ENCODE data around the gene TESK2.

The TESK2 gene

GRCh38 chr1:45335855-45336324 lies 155.1 kb downstream of the TESK2 start:
- DNase-seq: no peak

GRCh38 chr1:45334308-45335245 lies 156.4 kb downstream of the TESK2 start:
- DNase-seq: no peak

GRCh38 chr1:45332346-45332720 lies 158.6 kb downstream of the TESK2 start:
- no peak for DNase-seq

- DNase-seq: no peak
These were observed 159.3 kb downstream of the TESK2 start for GRCh38 chr1:45331436-45332345.

GRCh38 chr1:45329445-45329844 lies 161.5 kb downstream of the TESK2 start:
- no peak for DNase-seq

GRCh38 chr1:45328680-45329079 lies 162.3 kb downstream of the TESK2 start:
- no peak for DNase-seq

- no peak for DNase-seq
These were observed 163.1 kb downstream of the TESK2 start for GRCh38 chr1:45327644-45328515.

GRCh38 chr1:45326627-45327623 lies 164.0 kb downstream of the TESK2 start, which contains the start of gene HPDL:
Gene HPDL (plus strand): TSS chr1:45326895. CDS start chr1:45327149, 254 bp downstream.
- peak; percentile 89 for DNase-seq

- DNase-seq: peak; percentile 35
These were observed 165.0 kb downstream of the TESK2 start for GRCh38 chr1:45325851-45326506.

- no peak for DNase-seq
These were observed 168.4 kb downstream of the TESK2 start for GRCh38 chr1:45322486-45323040.

- DNase-seq: no peak
These were observed 169.5 kb downstream of the TESK2 start for GRCh38 chr1:45321444-45321843.

- no peak for DNase-seq
These were observed 171.2 kb downstream of the TESK2 start for GRCh38 chr1:45319761-45320160.

- DNase-seq: no peak
These were observed 173.8 kb downstream of the TESK2 start for GRCh38 chr1:45317166-45317565.

- no peak for DNase-seq
These were observed 176.7 kb downstream of the TESK2 start for GRCh38 chr1:45314266-45314665.

GRCh38 chr1:45306905-45307304 lies 184.1 kb downstream of the TESK2 start:
- no peak for DNase-seq

- no peak for DNase-seq
These were observed 184.6 kb downstream of the TESK2 start for GRCh38 chr1:45306319-45306718.

GRCh38 chr1:45305231-45305630 lies 185.7 kb downstream of the TESK2 start:
- no peak for DNase-seq

- peak; percentile 49 for DNase-seq
These were observed 186.5 kb downstream of the TESK2 start for GRCh38 chr1:45304311-45305081.
